NCI-H128 (cell line): ENCODE results near the gene TMPRSS15.

Experiments used
- DNase-seq: peaks from one replicate; lab custom pipeline; 2025; ENCODE audit not compliant: unreplicated experiment; lab: John Stamatoyannopoulos, UW

Gene TMPRSS15

GRCh38 chr21:18248171-18248570 is 155.4 kb downstream of the TMPRSS15 start:
- no peak for DNase-seq

GRCh38 chr21:18245464-18245967 is 158.1 kb downstream of the TMPRSS15 start:
- no peak for DNase-seq

DNA sequence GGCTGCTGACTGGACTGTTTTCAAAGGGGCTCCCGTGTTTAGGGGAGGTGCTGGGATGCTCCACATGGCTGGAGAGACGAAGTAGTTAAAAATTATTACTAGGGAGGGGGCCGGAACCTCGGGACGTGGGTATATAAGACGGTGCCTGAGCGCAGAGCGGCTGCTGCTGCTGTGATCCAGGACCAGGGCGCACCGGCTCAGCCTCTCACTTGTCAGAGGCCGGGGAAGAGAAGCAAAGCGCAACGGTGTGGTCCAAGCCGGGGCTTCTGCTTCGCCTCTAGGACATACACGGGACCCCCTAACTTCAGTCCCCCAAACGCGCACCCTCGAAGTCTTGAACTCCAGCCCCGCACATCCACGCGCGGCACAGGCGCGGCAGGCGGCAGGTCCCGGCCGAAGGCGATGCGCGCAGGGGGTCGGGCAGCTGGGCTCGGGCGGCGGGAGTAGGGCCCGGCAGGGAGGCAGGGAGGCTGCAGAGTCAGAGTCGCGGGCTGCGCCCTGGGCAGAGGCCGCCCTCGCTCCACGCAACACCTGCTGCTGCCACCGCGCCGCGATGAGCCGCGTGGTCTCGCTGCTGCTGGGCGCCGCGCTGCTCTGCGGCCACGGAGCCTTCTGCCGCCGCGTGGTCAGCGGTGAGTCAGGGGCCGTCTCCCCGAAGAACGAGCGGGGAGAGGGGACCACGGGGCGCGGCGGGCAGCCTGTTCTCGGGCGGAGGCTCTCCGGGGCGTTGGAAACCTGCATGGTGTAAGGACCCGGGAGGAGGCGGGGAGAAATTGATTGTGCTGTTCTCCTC is 158.7 kb downstream of the TMPRSS15 start, which contains the start of gene CHODL:
Gene CHODL, plus strand, starts transcription at position 163 of the 793 bp plus-strand sequence. Its CDS starts 391 bp downstream, at position 554.
- DNase-seq = no peak

GRCh38 chr21:18235545-18235944 is 168.0 kb downstream of the TMPRSS15 start:
- DNase-seq = no peak

DNA sequence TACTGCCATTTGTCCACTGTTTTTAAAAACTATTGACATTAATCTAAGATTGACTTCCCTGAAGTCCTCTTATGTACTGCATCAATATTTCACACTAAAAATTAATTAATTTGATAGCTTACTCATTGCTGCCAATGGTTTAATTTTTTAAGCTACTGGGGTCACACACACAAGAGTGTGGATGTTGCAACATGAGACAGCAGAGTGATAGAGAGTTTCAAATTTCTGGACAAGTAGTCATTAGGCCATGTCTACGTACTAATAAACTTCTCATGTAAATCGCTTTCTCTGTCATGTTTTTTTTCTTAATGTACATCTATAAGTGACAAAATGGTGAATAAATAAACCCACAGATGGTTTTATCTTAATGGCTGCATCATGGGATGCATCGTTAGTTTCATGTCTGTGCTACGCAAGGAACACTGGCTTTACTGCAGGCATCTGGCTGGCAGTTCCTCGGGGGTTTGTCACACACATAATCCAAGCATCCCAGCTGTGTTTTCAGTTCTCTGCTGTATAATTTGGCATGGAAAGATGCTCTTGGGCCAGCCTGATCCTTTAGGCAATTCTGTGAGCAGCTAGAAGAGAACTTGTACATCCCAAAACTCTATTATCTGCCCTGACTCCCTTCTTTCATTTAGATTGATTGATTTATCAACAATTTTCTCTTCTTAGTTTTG is 175.4 kb downstream of the TMPRSS15 start:
- DNase-seq = no peak

GRCh38 chr21:18222346-18222745 is 181.2 kb downstream of the TMPRSS15 start:
- DNase-seq = no peak

DNA sequence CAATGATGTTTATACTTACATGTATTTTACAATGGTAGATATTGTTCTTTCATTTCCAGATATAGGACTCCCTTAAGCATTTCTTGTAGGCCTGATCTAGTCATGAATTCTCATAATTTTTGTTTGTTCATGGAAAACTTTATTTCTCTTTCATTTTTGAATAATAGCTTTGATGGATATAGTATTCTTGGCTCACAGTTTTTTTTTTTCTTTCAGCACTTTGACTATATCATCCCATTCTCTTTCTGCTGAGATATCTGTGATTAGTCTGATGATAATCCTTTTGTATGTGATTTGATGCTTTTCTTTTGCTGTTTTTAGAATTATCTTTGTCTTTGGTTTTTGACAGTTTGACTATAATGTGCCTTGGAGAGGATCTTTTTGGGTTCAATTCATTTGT is 183.1 kb downstream of the TMPRSS15 start:
- no peak for DNase-seq
